Measurements from ENCODE around the gene GLOD5.

GRCh38 chrX:48782795-48783194 lies 21.2 kb downstream of the GLOD5 start:
- no peak for TF ChIP-seq ETV5 (CRISPR knock-in tag; IDR thresholded peaks at IDR 0.05; ENCODE audit: low read depth)
- TF ChIP-seq, protein P1, sequence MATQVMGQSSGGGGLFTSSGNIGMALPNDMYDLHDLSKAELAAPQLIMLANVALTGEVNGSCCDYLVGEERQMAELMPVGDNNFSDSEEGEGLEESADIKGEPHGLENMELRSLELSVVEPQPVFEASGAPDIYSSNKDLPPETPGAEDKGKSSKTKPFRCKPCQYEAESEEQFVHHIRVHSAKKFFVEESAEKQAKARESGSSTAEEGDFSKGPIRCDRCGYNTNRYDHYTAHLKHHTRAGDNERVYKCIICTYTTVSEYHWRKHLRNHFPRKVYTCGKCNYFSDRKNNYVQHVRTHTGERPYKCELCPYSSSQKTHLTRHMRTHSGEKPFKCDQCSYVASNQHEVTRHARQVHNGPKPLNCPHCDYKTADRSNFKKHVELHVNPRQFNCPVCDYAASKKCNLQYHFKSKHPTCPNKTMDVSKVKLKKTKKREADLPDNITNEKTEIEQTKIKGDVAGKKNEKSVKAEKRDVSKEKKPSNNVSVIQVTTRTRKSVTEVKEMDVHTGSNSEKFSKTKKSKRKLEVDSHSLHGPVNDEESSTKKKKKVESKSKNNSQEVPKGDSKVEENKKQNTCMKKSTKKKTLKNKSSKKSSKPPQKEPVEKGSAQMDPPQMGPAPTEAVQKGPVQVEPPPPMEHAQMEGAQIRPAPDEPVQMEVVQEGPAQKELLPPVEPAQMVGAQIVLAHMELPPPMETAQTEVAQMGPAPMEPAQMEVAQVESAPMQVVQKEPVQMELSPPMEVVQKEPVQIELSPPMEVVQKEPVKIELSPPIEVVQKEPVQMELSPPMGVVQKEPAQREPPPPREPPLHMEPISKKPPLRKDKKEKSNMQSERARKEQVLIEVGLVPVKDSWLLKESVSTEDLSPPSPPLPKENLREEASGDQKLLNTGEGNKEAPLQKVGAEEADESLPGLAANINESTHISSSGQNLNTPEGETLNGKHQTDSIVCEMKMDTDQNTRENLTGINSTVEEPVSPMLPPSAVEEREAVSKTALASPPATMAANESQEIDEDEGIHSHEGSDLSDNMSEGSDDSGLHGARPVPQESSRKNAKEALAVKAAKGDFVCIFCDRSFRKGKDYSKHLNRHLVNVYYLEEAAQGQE (IDR thresholded peaks at IDR 0.05; ENCODE audit: borderline replicate concordance), result no peak
- TF ChIP-seq, protein P1 (CRISPR knock-in tag; IDR thresholded peaks at IDR 0.05; ENCODE audit: low read depth), result no peak; the same call in 1 of the 2 replicates
- TF ChIP-seq POLR2B (IDR thresholded peaks at IDR 0.05; ENCODE audit: low read depth, partially characterized antibody), result no peak
- TF ChIP-seq NFE2L1 (tag; IDR thresholded peaks at IDR 0.05; ENCODE audit: borderline replicate concordance, low read depth), result no peak
- TF ChIP-seq ZNF830 (CRISPR knock-in tag; IDR thresholded peaks at IDR 0.05), result no peak
- no peak for TF ChIP-seq KDM5B (IDR thresholded peaks at IDR 0.05; ENCODE audit: insufficient replicate concordance, low read depth, low read length)
- TF ChIP-seq, protein P2, sequence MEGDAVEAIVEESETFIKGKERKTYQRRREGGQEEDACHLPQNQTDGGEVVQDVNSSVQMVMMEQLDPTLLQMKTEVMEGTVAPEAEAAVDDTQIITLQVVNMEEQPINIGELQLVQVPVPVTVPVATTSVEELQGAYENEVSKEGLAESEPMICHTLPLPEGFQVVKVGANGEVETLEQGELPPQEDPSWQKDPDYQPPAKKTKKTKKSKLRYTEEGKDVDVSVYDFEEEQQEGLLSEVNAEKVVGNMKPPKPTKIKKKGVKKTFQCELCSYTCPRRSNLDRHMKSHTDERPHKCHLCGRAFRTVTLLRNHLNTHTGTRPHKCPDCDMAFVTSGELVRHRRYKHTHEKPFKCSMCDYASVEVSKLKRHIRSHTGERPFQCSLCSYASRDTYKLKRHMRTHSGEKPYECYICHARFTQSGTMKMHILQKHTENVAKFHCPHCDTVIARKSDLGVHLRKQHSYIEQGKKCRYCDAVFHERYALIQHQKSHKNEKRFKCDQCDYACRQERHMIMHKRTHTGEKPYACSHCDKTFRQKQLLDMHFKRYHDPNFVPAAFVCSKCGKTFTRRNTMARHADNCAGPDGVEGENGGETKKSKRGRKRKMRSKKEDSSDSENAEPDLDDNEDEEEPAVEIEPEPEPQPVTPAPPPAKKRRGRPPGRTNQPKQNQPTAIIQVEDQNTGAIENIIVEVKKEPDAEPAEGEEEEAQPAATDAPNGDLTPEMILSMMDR (IDR thresholded peaks at IDR 0.05 in 2 of 3, conservative IDR thresholded peaks at IDR 0.05 in 1 of 3; ENCODE audit: insufficient read depth in 2 of 3, low read depth in 1 of 3, low read length in 3 of 3), result no peak
